Muscle of arm (tissue), 12 donors: ENCODE measurements around the gene LITAF. TPM values are rescaled to one million over a fixed set of nuclear protein-coding genes. Genes with fewer than 3 reads are reported as not detected.

ENCODE experiments used
- DNase-seq: peaks from one replicate; pipeline ENCODE4 v3.0.0-alpha.2; 2013
- polyA plus RNA-seq, 12 donors: library from polyadenylated mRNA; unstranded; fragments of 120-200 nt; gene quantifications; one replicate each; pipeline ENCODE4 v1.2.1, GENCODE V29; 2013; ENCODE audit not compliant: insufficient read length in 12 of 12

LITAF gene
- polyA plus RNA-seq, 12 donors = 22.5 to 318 (median 41.0) TPM

GRCh38 chr16:11624636-11625607 is 38.2 kb upstream of the LITAF start:
- no peak for DNase-seq

GRCh38 chr16:11624205-11624604 is 37.5 kb upstream of the LITAF start:
- DNase-seq = no peak

- DNase-seq = no peak
Measured at GRCh38 chr16:11621920-11622651, 35.4 kb upstream of the LITAF start.

- DNase-seq = no peak
Measured at GRCh38 chr16:11621539-11621919, 34.8 kb upstream of the LITAF start.

GRCh38 chr16:11620243-11621003 is 33.7 kb upstream of the LITAF start:
- no peak for DNase-seq

GRCh38 chr16:11619327-11619851 is 32.7 kb upstream of the LITAF start:
- DNase-seq = no peak

GRCh38 chr16:11618107-11618717 is 31.5 kb upstream of the LITAF start:
- no peak for DNase-seq

DNA sequence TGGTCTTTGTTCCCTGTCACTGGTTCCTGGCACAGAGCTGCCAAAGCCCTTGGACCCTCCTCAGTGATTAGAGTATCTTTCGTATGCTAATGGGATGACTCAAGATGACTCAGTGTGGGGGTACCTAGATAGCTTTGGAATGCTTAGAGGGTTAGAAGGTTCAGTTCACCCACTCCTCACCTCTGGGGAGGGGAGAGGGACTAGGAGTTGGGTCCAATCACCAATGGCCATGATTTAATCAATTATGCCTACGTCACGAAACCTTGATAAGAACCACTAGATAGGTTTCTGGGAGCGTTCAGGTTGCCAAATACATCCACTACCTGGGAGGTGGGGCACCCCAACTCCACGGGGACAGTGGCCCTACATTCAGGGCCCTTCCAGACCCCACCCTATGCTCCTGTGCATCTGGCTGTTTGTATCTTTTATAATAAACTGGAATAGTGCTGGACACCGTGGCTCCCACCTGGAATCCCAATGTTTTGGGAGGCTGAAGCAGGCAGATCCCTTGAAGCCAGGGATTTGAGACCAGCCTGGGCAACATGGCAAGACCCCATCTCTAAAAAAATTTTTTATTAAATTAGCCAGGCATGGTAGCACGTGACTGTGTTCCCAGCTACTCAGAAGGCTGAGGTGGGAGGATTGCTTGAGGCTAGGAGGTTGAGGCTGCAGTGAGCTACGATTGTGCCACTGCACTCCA is 29.2 kb upstream of the LITAF start:
- no peak for DNase-seq

- DNase-seq = no peak
Measured at GRCh38 chr16:11614587-11615175, 28.0 kb upstream of the LITAF start.

GRCh38 chr16:11613381-11614303 is 26.9 kb upstream of the LITAF start:
- no peak for DNase-seq

DNA sequence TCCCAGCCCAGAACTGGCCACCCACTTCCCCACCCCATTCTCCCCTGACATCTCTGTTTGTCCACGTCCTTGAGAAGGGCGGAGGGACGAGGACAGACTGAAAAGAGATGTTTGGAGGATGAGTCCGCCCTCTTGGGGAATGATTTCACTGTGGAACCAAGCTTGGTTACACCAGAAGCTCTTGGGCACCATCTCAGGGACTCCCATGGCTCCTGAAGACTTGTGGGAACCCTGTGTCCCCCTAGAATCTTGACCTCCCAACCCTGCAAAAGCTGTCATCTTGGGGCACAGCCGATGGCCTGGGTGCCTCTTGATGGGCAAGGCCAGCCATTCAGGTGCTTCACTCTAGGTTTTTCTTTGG is 25.9 kb upstream of the LITAF start:
- DNase-seq = no peak

- DNase-seq = no peak
Measured at GRCh38 chr16:11611871-11612664, 25.3 kb upstream of the LITAF start.

- DNase-seq = no peak
Measured at GRCh38 chr16:11610580-11610979, 23.9 kb upstream of the LITAF start.

DNA sequence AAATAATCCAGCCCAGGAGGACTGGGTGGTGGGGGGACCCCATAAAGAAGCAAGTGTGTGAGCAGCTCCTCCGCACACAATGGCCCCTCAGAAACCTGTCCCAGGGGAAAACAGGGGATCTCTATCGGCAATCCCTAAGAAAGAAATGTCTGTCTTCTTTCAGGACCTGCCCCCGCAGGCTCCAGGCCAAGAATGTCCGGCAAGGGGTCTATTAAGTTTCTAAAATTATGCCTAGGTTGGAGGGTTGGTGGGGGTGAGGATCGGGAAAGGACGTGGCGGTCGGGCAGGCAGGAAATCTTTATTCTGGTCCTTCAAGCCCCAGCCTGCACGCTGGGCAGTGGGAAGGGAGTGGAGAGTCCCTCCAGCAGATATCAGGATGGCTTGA is 23.4 kb upstream of the LITAF start:
- no peak for DNase-seq

DNA sequence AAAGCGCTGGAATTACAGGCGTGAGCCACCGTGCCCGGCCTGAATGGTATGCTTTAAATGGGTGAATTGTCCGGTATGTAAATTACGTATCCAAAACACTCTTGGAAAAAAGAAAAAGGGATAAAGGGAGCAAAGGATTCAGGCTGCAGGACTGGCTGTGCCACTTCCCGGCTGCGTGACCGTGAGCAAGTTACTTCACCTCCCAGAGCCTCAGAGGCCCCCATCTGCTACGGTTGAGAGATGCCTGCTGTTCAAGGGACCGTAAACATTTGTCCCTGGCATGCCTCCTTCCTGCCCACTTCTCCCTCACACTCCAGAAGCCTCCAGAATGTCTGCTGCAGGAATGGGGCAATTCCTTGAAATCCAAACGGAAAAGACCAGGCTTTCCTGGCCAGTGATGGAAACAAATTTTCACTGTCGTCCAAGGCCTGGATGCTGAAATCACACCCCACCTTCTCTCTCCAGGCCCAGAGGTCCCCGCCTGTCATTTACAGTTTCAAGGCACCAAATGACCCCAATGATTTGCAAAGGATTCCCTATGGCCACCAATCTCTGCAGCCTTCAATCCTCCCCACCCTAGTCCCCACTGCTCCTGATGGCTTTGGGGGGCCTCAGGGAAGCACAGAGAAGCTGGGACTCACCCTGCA is 22.9 kb upstream of the LITAF start:
- no peak for DNase-seq

DNA sequence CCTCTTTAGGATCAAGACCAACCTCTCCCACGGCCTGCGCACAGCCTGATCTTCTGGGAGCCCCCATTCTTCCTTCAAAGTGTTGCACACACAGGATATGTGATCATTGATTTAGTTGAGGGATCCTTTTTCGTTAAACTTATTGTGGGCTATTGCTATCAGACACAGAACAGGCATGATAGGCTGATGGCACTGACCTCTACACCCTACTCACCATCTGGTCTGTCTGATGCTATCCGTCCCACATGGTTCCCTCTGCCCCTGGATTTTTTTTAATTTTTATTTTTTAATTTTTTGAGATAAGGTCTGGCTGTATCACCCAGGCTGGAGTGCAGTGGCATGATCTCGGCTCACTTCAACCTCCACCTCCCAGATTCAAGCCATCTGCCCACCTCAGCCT is 19.2 kb upstream of the LITAF start:
- DNase-seq = no peak

DNA sequence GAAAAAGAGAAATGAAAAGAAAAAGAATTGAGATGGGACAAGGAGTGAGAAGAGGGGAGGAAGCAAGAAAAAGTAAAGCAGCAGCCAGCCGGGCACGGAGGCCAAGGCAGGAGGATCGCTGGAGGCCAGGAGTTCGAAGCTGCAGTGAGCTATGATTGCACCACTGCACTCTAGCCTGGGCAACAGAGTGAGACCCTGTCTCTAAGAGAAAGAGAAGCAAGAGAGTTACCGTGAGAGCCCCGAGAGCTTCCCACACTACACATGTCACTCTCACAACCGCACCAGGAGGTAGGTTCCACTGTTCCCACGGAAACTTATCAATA is 18.8 kb upstream of the LITAF start:
- DNase-seq = no peak
